GM23338 (cell line): ENCODE data around the gene RAMP1. TPM values are rescaled to one million over a fixed set of nuclear protein-coding genes. Genes with fewer than 3 reads are reported as not detected.

ENCODE experiments used
- ATAC-seq: fragments of 200-7000 bp; cut with Tn5 transposase; 3 replicates; pipeline ENCODE4 v1.9.1; 2020
- DNase-seq: peaks from one replicate; pipeline ENCODE4 v3.0.0-alpha.2; 2015; ENCODE audit warnings: low spot score
- H2AFZ ChIP-seq: fragments of 200-600 bp; sonication (generic); 2 replicates; pipeline ENCODE4 v1.8.0; 2016; ENCODE audit warnings: antibody characterized with exemption, mild to moderate bottlenecking, moderate library complexity
- H3F3A ChIP-seq: fragments of 200-600 bp; sonication (generic); replicated peaks from 2 replicates; pipeline ENCODE4 v1.8.0; 2017; ENCODE audit warnings: antibody characterized with exemption, mixed run types, low read depth
- H3K27ac ChIP-seq: fragments of 200-600 bp; sonication (generic); 2 replicates; pipeline ENCODE4 v1.6.1; 2016; ENCODE audit warnings: low read depth
- H3K27me3 ChIP-seq: fragments of 200-600 bp; sonication (generic); 2 replicates; pipeline ENCODE4 v1.8.0; 2016; ENCODE audit warnings: mild to moderate bottlenecking, mixed run types, moderate library complexity; ENCODE audit not compliant: insufficient read depth
- H3K36me3 ChIP-seq: fragments of 200-600 bp; sonication (generic); 2 replicates; pipeline ENCODE4 v1.8.0; 2016; ENCODE audit warnings: mild to moderate bottlenecking; ENCODE audit not compliant: insufficient read depth
- H3K4me1 ChIP-seq: fragments of 200-600 bp; sonication (generic); 2 replicates; pipeline ENCODE4 v1.8.0; 2016; ENCODE audit warnings: mild to moderate bottlenecking, moderate library complexity; ENCODE audit not compliant: insufficient read depth
- H3K4me2 ChIP-seq: fragments of 200-600 bp; sonication (generic); 2 replicates; pipeline ENCODE4 v1.7.1; 2017; ENCODE audit warnings: mixed run types
- H3K4me3 ChIP-seq: fragments of 200-600 bp; sonication (generic); 2 replicates; pipeline ENCODE4 v1.6.1; 2016; ENCODE audit warnings: mixed run types
- H3K79me2 ChIP-seq: fragments of 200-600 bp; sonication (generic); replicated peaks from 2 replicates; pipeline ENCODE4 v1.8.0; 2017; ENCODE audit warnings: mild to moderate bottlenecking; ENCODE audit not compliant: insufficient read depth
- H3K9me2 ChIP-seq: fragments of 200-600 bp; sonication (generic); 2 replicates; pipeline ENCODE4 v1.8.0; 2017; ENCODE audit not compliant: insufficient read depth
- H4K20me1 ChIP-seq: fragments of 200-600 bp; sonication (generic); replicated peaks from 2 replicates; pipeline ENCODE4 v1.8.0; 2017; ENCODE audit warnings: mild to moderate bottlenecking; ENCODE audit not compliant: insufficient read depth
- H3K27ac Mint-ChIP-seq: 2 replicates; pipeline ENCODE4 v1.8.0; 2020; ENCODE audit warnings: inconsistent platforms, mild to moderate bottlenecking, moderate library complexity, mixed read lengths
- H3K27me3 Mint-ChIP-seq: 3 replicates; pipeline ENCODE4 v1.8.0; 2022; ENCODE audit warnings: low read depth, mild to moderate bottlenecking, moderate library complexity, mixed read lengths, inconsistent platforms; ENCODE audit not compliant: insufficient read depth, poor library complexity
- H3K36me3 Mint-ChIP-seq: 3 replicates; pipeline ENCODE4 v1.8.0; 2021; ENCODE audit warnings: low read depth, mild to moderate bottlenecking, inconsistent platforms, moderate library complexity, mixed read lengths
- H3K4me1 Mint-ChIP-seq: 3 replicates; pipeline ENCODE4 v1.8.0; 2020; ENCODE audit warnings: mild to moderate bottlenecking, inconsistent platforms, mixed read lengths
- H3K4me3 Mint-ChIP-seq: 3 replicates; pipeline ENCODE4 v1.8.0; 2021; ENCODE audit warnings: moderate library complexity, mild to moderate bottlenecking, inconsistent platforms, mixed read lengths
- H3K9me3 Mint-ChIP-seq: 3 replicates; pipeline ENCODE4 v1.8.0; 2020; ENCODE audit warnings: moderate library complexity, mild to moderate bottlenecking, inconsistent platforms, mixed read lengths
- CREB1 ChIP-seq: fragments of 250-450 bp; sonication (Bioruptor Pico); IDR thresholded peaks from 2 replicates; pipeline ENCODE4 v1.5.0; 2020; ENCODE audit warnings: low read depth, mild to moderate bottlenecking, moderate library complexity
- CTCF ChIP-seq, 2 experiments: fragments of 200-600 bp in 1 of 2; sonication (generic) in 1 of 2; conservative IDR thresholded peaks; 2 replicates each; pipeline versions ENCODE4 v1.5.1 to v1.6.1; 2016 to 2017; ENCODE audit warnings: antibody characterized with exemption in 2 of 2, low read depth in 2 of 2, mild to moderate bottlenecking in 2 of 2, moderate library complexity in 1 of 2
- ETS1 ChIP-seq: IDR thresholded peaks from 2 replicates; pipeline ENCODE4 v1.6.1; 2016; ENCODE audit warnings: antibody characterized with exemption
- EZH2 ChIP-seq: fragments of 200-600 bp; sonication (generic); IDR thresholded peaks from one replicate; pipeline ENCODE4 v1.8.0; 2017; ENCODE audit warnings: antibody characterized with exemption, mild to moderate bottlenecking, low read depth; ENCODE audit not compliant: unreplicated experiment
- EZH2phosphoT487 ChIP-seq: fragments of 200-600 bp; sonication (generic); IDR thresholded peaks from one replicate; pipeline ENCODE4 v1.8.1; 2018; ENCODE audit warnings: antibody characterized with exemption; ENCODE audit not compliant: unreplicated experiment
- JUNB ChIP-seq: IDR thresholded peaks from one replicate; pipeline ENCODE4 v1.6.1; 2016; ENCODE audit warnings: antibody characterized with exemption; ENCODE audit not compliant: unreplicated experiment
- NANOG ChIP-seq: IDR thresholded peaks from 2 replicates; pipeline ENCODE4 v1.6.1; 2016; ENCODE audit warnings: antibody characterized with exemption, borderline replicate concordance
- POLR2AphosphoS5 ChIP-seq: IDR thresholded peaks from 2 replicates; pipeline ENCODE4 v1.6.1; 2016; ENCODE audit warnings: antibody characterized with exemption, low read depth
- STAT1 ChIP-seq: IDR thresholded peaks from one replicate; pipeline ENCODE4 v1.6.1; 2016; ENCODE audit warnings: antibody characterized with exemption; ENCODE audit not compliant: unreplicated experiment
- ZNF114 ChIP-seq: fragments of 250-450 bp; sonication (Bioruptor Pico); IDR thresholded peaks from 2 replicates; pipeline ENCODE4 v1.5.0; 2020; ENCODE audit warnings: mild to moderate bottlenecking, moderate library complexity
- ZNF331 ChIP-seq: fragments of 250-450 bp; sonication (Bioruptor Pico); IDR thresholded peaks from 2 replicates; pipeline ENCODE4 v1.5.0; 2020; ENCODE audit warnings: low read depth, mild to moderate bottlenecking, moderate library complexity
- polyA plus RNA-seq: library from polyadenylated mRNA; unstranded; fragments of >200 nt; fragmentation: Nextera tagmentation; extraction: Ambion mirVana; gene quantifications from 2 replicates; pipeline ENCODE4 v1.2.1, GENCODE V29; 2016
- total RNA-seq: library from RNA; depleted of rRNA; stranded (reverse); fragments of >200 nt; shearing (Covaris generic); gene quantifications from 2 replicates; pipeline ENCODE4 v1.2.3, GENCODE V29; 2014
- TF ChIP-seq, protein P1 (sequence below): fragments of 250-450 bp; sonication (Bioruptor Pico); IDR thresholded peaks from 2 replicates; pipeline ENCODE4 v1.5.0; 2020; ENCODE audit warnings: mild to moderate bottlenecking, moderate library complexity
- TF ChIP-seq, protein P2 (sequence below): IDR thresholded peaks from one replicate; pipeline ENCODE4 v1.6.1; 2018; ENCODE audit warnings: antibody characterized with exemption; ENCODE audit not compliant: unreplicated experiment

Gene RAMP1
- total and polyA plus RNA-seq, 2 experiments from 2014 or later = 1.7 to 3.3 TPM

DNA sequence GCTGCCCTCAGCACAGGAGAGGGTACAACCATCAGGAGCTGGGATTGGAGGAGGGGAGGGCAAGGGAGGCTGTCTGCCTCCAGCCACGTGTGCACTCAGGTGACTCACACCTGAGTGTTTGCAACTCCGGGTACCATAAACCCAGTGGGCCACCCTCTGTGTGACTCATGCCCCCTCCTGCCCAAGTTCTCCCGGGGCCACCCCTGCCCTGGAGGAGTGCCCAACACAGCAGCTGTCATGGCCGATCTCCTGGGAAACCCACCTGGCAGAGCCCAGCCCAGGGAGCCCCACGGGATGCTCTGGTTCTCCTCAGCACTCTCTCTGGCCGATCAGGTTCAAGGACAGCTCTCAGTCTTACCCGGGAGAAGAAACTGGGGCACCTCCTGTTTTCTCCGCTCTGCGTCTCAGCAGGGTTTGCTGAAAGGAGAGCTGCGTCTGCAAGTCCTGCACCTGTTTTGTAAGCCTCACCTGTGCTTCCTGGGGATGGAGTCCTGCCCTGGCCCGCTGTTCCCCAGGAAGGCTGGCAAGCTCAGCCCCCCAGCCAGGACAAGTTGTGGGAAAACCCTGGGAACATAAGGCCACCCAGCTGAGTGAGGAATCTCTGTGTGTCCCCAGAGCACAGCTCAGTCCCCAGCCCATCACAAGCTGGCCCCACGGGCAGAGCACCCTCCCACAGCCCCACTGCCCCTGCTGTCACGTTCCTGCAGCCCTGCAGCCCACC, 63.4 kb downstream of the RAMP1 start:
- Mint-ChIP-seq H3K9me3 (0 out of 3 replicates have a peak, but pooled peaks cover 2% of the 10 kb centered on the region), H3K36me3 (no peaks in the 10 kb centered on the region; the same call in 2 of the 3 replicates), H3K27me3 (peaks cover 20% of the 10 kb centered on the region), H3K27ac (no peak overlapping the region), H3K4me3 (no peak overlapping the region), H3K4me1 (peaks cover 8% of the 10 kb centered on the region; the same call in 2 of the 3 replicates)
- Histone ChIP-seq H3K9me2 (no peaks in the 10 kb centered on the region), H3K27ac (no peak overlapping the region), H4K20me1 (no peaks in the 10 kb centered on the region), H3K27me3 (no peaks in the 10 kb centered on the region), H3K79me2 (no peaks in the 10 kb centered on the region), H3F3A (no peaks in the 10 kb centered on the region), H3K4me3 (no peak overlapping the region), H2AFZ (no peak overlapping the region), H3K4me2 (no peak overlapping the region), H3K4me1 (no peaks in the 10 kb centered on the region), H3K36me3 (no peaks in the 10 kb centered on the region)
- TF ChIP-seq NANOG (no peak), POLR2AphosphoS5 (no peak), CTCF (conservative IDR thresholded peaks at IDR 0.05; ENCODE audit: low read depth in 2 of 2) (no peak), ZNF331 (CRISPR knock-in tag) (no peak), ETS1 (no peak), ZNF114 (CRISPR knock-in tag) (no peak), CREB1 (CRISPR knock-in tag) (no peak), EZH2phosphoT487 (no peak), EZH2 (no peak), JUNB (no peak), STAT1 (no peak)
- TF ChIP-seq, protein P1, sequence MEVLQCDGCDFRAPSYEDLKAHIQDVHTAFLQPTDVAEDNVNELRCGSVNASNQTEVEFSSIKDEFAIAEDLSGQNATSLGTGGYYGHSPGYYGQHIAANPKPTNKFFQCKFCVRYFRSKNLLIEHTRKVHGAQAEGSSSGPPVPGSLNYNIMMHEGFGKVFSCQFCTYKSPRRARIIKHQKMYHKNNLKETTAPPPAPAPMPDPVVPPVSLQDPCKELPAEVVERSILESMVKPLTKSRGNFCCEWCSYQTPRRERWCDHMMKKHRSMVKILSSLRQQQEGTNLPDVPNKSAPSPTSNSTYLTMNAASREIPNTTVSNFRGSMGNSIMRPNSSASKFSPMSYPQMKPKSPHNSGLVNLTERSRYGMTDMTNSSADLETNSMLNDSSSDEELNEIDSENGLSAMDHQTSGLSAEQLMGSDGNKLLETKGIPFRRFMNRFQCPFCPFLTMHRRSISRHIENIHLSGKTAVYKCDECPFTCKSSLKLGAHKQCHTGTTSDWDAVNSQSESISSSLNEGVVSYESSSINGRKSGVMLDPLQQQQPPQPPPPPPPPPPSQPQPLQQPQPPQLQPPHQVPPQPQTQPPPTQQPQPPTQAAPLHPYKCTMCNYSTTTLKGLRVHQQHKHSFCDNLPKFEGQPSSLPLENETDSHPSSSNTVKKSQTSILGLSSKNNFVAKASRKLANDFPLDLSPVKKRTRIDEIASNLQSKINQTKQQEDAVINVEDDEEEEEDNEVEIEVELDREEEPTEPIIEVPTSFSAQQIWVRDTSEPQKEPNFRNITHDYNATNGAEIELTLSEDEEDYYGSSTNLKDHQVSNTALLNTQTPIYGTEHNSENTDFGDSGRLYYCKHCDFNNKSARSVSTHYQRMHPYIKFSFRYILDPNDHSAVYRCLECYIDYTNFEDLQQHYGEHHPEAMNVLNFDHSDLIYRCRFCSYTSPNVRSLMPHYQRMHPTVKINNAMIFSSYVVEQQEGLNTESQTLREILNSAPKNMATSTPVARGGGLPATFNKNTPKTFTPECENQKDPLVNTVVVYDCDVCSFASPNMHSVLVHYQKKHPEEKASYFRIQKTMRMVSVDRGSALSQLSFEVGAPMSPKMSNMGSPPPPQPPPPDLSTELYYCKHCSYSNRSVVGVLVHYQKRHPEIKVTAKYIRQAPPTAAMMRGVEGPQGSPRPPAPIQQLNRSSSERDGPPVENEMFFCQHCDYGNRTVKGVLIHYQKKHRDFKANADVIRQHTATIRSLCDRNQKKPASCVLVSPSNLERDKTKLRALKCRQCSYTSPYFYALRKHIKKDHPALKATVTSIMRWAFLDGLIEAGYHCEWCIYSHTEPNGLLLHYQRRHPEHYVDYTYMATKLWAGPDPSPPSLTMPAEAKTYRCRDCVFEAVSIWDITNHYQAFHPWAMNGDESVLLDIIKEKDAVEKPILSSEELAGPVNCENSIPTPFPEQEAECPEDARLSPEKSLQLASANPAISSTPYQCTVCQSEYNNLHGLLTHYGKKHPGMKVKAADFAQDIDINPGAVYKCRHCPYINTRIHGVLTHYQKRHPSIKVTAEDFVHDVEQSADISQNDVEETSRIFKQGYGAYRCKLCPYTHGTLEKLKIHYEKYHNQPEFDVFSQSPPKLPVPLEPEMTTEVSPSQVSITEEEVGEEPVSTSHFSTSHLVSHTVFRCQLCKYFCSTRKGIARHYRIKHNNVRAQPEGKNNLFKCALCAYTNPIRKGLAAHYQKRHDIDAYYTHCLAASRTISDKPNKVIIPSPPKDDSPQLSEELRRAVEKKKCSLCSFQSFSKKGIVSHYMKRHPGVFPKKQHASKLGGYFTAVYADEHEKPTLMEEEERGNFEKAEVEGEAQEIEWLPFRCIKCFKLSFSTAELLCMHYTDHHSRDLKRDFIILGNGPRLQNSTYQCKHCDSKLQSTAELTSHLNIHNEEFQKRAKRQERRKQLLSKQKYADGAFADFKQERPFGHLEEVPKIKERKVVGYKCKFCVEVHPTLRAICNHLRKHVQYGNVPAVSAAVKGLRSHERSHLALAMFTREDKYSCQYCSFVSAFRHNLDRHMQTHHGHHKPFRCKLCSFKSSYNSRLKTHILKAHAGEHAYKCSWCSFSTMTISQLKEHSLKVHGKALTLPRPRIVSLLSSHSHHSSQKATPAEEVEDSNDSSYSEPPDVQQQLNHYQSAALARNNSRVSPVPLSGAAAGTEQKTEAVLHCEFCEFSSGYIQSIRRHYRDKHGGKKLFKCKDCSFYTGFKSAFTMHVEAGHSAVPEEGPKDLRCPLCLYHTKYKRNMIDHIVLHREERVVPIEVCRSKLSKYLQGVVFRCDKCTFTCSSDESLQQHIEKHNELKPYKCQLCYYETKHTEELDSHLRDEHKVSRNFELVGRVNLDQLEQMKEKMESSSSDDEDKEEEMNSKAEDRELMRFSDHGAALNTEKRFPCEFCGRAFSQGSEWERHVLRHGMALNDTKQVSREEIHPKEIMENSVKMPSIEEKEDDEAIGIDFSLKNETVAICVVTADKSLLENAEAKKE (CRISPR knock-in tag) = no peak
- TF ChIP-seq, protein P2, sequence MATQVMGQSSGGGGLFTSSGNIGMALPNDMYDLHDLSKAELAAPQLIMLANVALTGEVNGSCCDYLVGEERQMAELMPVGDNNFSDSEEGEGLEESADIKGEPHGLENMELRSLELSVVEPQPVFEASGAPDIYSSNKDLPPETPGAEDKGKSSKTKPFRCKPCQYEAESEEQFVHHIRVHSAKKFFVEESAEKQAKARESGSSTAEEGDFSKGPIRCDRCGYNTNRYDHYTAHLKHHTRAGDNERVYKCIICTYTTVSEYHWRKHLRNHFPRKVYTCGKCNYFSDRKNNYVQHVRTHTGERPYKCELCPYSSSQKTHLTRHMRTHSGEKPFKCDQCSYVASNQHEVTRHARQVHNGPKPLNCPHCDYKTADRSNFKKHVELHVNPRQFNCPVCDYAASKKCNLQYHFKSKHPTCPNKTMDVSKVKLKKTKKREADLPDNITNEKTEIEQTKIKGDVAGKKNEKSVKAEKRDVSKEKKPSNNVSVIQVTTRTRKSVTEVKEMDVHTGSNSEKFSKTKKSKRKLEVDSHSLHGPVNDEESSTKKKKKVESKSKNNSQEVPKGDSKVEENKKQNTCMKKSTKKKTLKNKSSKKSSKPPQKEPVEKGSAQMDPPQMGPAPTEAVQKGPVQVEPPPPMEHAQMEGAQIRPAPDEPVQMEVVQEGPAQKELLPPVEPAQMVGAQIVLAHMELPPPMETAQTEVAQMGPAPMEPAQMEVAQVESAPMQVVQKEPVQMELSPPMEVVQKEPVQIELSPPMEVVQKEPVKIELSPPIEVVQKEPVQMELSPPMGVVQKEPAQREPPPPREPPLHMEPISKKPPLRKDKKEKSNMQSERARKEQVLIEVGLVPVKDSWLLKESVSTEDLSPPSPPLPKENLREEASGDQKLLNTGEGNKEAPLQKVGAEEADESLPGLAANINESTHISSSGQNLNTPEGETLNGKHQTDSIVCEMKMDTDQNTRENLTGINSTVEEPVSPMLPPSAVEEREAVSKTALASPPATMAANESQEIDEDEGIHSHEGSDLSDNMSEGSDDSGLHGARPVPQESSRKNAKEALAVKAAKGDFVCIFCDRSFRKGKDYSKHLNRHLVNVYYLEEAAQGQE = no peak
- no peak for DNase-seq
- ATAC-seq = peak; percentile 62
